Transverse colon (tissue), 4 donors: ENCODE results near the gene PRRX2.

Experiments used
- CTCF ChIP-seq, 5 experiments: fragments of 200-600 bp in 3 of 5; fragments of 450-650 bp in 2 of 5; sonication (generic) in 3 of 5; IDR thresholded peaks; 1 replicate in 2 of 5; 2 replicates in 3 of 5; pipeline ENCODE4 v1.5.1; 2016 to 2017; ENCODE audit warnings: antibody characterized with exemption in 5 of 5, inconsistent platforms in 3 of 5, mild to moderate bottlenecking in 2 of 5, moderate library complexity in 1 of 5
- EP300 ChIP-seq: sonication (generic); formaldehyde crosslinking; IDR thresholded peaks from one replicate; pipeline ENCODE4 v1.6.1; 2017; ENCODE audit warnings: antibody characterized with exemption, low read depth
- POLR2A ChIP-seq: fragments of 450-650 bp; IDR thresholded peaks from one replicate; pipeline ENCODE4 v1.6.1; 2016; ENCODE audit warnings: antibody characterized with exemption, mild to moderate bottlenecking, moderate library complexity
- POLR2AphosphoS5 ChIP-seq, 3 donors: sonication (generic); formaldehyde crosslinking; IDR thresholded peaks; one replicate each; pipeline ENCODE4 v1.6.1; 2016; ENCODE audit warnings: antibody characterized with exemption in 3 of 3

GRCh38 chr9:129650680-129651235, 14.7 kb upstream of the PRRX2 start:
- TF ChIP-seq CTCF (IDR thresholded peaks at IDR 0.05) (no peak), POLR2A (no peak), POLR2AphosphoS5 (IDR thresholded peaks at IDR 0.05) (no peak), EP300 (no peak)
